Esophagus (tissue), 2 donors: ENCODE data around the gene NUB1. TPM values are rescaled to one million over a fixed set of nuclear protein-coding genes. Genes with fewer than 3 reads are reported as not detected.

Experiments
- H3K27ac ChIP-seq, 2 donors: one replicate each; pipeline ENCODE4 v1.5.1; 2013; ENCODE audit warnings: low read depth in 2 of 2, mild to moderate bottlenecking in 2 of 2, inconsistent platforms in 1 of 2, low read length in 1 of 2, moderate library complexity in 1 of 2
- H3K27me3 ChIP-seq, 2 donors: one replicate each; pipeline ENCODE4 v1.6.1; 2013; ENCODE audit warnings: low read length in 2 of 2, control low read depth in 1 of 2, mild to moderate bottlenecking in 1 of 2; ENCODE audit not compliant: insufficient read depth in 2 of 2, control insufficient read depth in 1 of 2
- H3K36me3 ChIP-seq, 2 donors: one replicate each; pipeline ENCODE4 v1.6.1; 2013; ENCODE audit warnings: low read length in 1 of 2; ENCODE audit not compliant: control insufficient read depth in 2 of 2, insufficient read depth in 2 of 2
- H3K4me1 ChIP-seq, 2 donors: one replicate each; pipeline ENCODE4 v1.6.1; 2013; ENCODE audit warnings: low read length in 1 of 2; ENCODE audit not compliant: control insufficient read depth in 2 of 2, insufficient read depth in 2 of 2
- H3K4me3 ChIP-seq, 2 donors: one replicate each; pipeline ENCODE4 v1.5.1; 2013; ENCODE audit warnings: low read length in 2 of 2, mild to moderate bottlenecking in 2 of 2, low read depth in 1 of 2, moderate library complexity in 1 of 2
- H3K9me3 ChIP-seq, 2 donors: one replicate each; pipeline ENCODE4 v1.6.1; 2013; ENCODE audit warnings: mild to moderate bottlenecking in 2 of 2, low read depth in 1 of 2, low read length in 1 of 2, moderate library complexity in 1 of 2; ENCODE audit not compliant: control insufficient read depth in 2 of 2, insufficient read depth in 1 of 2
- WGBS, 2 donors: extraction: QIAGEN DNeasy Blood & Tissue Kit; methylation state at CpG; one replicate each; pipeline ENCODE4 v1.1.7; 2013; 5-methylcytosine and 5-hydroxymethylcytosine counted together
- polyA plus RNA-seq, 2 donors: library from polyadenylated mRNA; stranded (reverse); fragments of 200-250 nt; gene quantifications; one replicate each; pipeline ENCODE4 v1.2.3, GENCODE V29; 2013
- donor health status: healthy with polysubstance abuse.
- donor health status: Bipolar disorder and iron deficiency.

Gene NUB1
- polyA plus RNA-seq, 2 donors, result 12.1 to 15.5 TPM

GRCh38 chr7:151384352-151384697, 42.7 kb downstream of the NUB1 start:
- Histone ChIP-seq H3K9me3 (no peaks in the 10 kb centered on the region), H3K27ac (no peak overlapping the region), H3K27me3 (peaks cover 0 to 2% of the 10 kb centered on the region in 2 donors), H3K36me3 (no peaks in the 10 kb centered on the region), H3K4me3 (no peak overlapping the region), H3K4me1 (peaks cover 0 to 6% of the 10 kb centered on the region in 2 donors)
- WGBS, 2 donors, result 77 to 91% methylated on average over 6 of the region's 6 CpGs

- Histone ChIP-seq H3K9me3 (no peaks in the 10 kb centered on the region), H3K27ac (no peak overlapping the region), H3K4me1 (peaks cover 0 to 6% of the 10 kb centered on the region in 2 donors), H3K4me3 (no peak overlapping the region), H3K36me3 (no peaks in the 10 kb centered on the region), H3K27me3 (peaks cover 0 to 2% of the 10 kb centered on the region in 2 donors)
- 83 to 86% methylated on average over 26 of the region's 26 CpGs for WGBS, 2 donors
Measured at GRCh38 chr7:151384776-151385625, 43.4 kb downstream of the NUB1 start.

GRCh38 chr7:151385626-151386300, 44.2 kb downstream of the NUB1 start:
- Histone ChIP-seq H3K27me3 (peaks cover 0 to 2% of the 10 kb centered on the region in 2 donors), H3K9me3 (no peaks in the 10 kb centered on the region), H3K4me1 (peaks cover 0 to 6% of the 10 kb centered on the region in 2 donors), H3K27ac (no peak overlapping the region), H3K36me3 (no peaks in the 10 kb centered on the region), H3K4me3 (no peak overlapping the region)
- WGBS, 2 donors, result 83 to 88% methylated on average over 25 to 26 of the region's 26 CpGs

- no peak overlapping the region for H3K4me3 ChIP-seq
- WGBS, 2 donors, result 68 to 70% methylated on average over 15 to 16 of the region's 16 CpGs
- peaks cover 0 to 2% of the 10 kb centered on the region in 2 donors for H3K27me3 ChIP-seq
- no peak overlapping the region for H3K27ac ChIP-seq
- no peaks in the 10 kb centered on the region for H3K9me3 ChIP-seq
- H3K36me3 ChIP-seq, result no peaks in the 10 kb centered on the region
- peaks cover 0 to 6% of the 10 kb centered on the region in 2 donors for H3K4me1 ChIP-seq
Measured at GRCh38 chr7:151386301-151387160, 44.9 kb downstream of the NUB1 start.

GRCh38 chr7:151387161-151388006, 45.8 kb downstream of the NUB1 start:
- WGBS, 2 donors, result 88 to 90% methylated on average over 24 of the region's 24 CpGs
- Histone ChIP-seq H3K4me3 (no peak overlapping the region), H3K36me3 (no peaks in the 10 kb centered on the region), H3K9me3 (no peaks in the 10 kb centered on the region), H3K27me3 (no peaks in the 10 kb centered on the region), H3K4me1 (no peaks in the 10 kb centered on the region), H3K27ac (no peak overlapping the region)

- Histone ChIP-seq H3K27ac (no peak overlapping the region), H3K4me1 (no peaks in the 10 kb centered on the region), H3K36me3 (no peaks in the 10 kb centered on the region), H3K27me3 (no peaks in the 10 kb centered on the region), H3K9me3 (no peaks in the 10 kb centered on the region), H3K4me3 (no peak overlapping the region)
- 90 to 92% methylated on average over 8 of the region's 8 CpGs for WGBS, 2 donors
Measured at GRCh38 chr7:151388007-151388297, 46.3 kb downstream of the NUB1 start.

GRCh38 chr7:151388430-151388829, 46.8 kb downstream of the NUB1 start:
- WGBS, 2 donors, result 86 to 92% methylated on average over 10 of the region's 10 CpGs
- Histone ChIP-seq H3K27me3 (no peaks in the 10 kb centered on the region), H3K4me3 (no peak overlapping the region), H3K27ac (no peak overlapping the region), H3K36me3 (no peaks in the 10 kb centered on the region), H3K9me3 (no peaks in the 10 kb centered on the region), H3K4me1 (no peaks in the 10 kb centered on the region)

- no peak overlapping the region for H3K4me3 ChIP-seq
Measured at GRCh38 chr7:151389096-151389767, 47.6 kb downstream of the NUB1 start.

More at GRCh38 chr7:151389096-151389767, 47.6 kb downstream of the NUB1 start:
- Histone ChIP-seq H3K9me3 (no peaks in the 10 kb centered on the region), H3K36me3 (no peaks in the 10 kb centered on the region), H3K27ac (no peak overlapping the region), H3K27me3 (no peaks in the 10 kb centered on the region), H3K4me1 (no peaks in the 10 kb centered on the region)
- WGBS, 2 donors, result 89 to 95% methylated on average over 21 of the region's 21 CpGs
